AG20443 (cell line): ENCODE results near the gene PLEKHM3.

Experiments
- DNase-seq: peaks from one replicate; pipeline ENCODE4 v3.0.0; 2012; ENCODE audit warnings: low spot score, mixed read lengths

PLEKHM3 gene

DNA sequence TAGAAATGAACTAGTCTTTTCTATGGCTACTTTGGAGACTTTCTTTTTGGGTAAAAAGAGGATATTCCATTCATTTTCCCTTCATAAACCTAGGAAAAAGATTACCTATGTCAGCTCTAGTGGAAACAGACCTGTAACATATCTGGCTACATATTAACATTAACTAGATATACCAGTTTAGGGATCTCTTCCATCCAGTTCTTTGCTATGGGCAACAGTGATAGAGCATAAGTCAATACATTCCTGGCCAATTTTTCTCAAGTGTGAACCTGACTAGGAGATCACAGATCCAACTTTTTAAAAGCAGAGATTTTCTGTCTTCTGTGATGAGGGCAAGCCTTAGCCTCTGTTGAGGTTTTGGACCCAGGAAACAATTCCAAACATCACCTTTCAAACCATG, 34.5 kb downstream of the PLEKHM3 start:
- no peak for DNase-seq

- DNase-seq = no peak
Observed at GRCh38 chr2:207988975-207989374, 36.4 kb downstream of the PLEKHM3 start.

GRCh38 chr2:207987025-207987716, 38.2 kb downstream of the PLEKHM3 start:
- DNase-seq = no peak

GRCh38 chr2:207984765-207985480, 40.4 kb downstream of the PLEKHM3 start:
- DNase-seq = no peak

GRCh38 chr2:207983641-207984042, 41.7 kb downstream of the PLEKHM3 start:
- no peak for DNase-seq

- no peak for DNase-seq
Observed at GRCh38 chr2:207978177-207978948, 47.0 kb downstream of the PLEKHM3 start.

DNA sequence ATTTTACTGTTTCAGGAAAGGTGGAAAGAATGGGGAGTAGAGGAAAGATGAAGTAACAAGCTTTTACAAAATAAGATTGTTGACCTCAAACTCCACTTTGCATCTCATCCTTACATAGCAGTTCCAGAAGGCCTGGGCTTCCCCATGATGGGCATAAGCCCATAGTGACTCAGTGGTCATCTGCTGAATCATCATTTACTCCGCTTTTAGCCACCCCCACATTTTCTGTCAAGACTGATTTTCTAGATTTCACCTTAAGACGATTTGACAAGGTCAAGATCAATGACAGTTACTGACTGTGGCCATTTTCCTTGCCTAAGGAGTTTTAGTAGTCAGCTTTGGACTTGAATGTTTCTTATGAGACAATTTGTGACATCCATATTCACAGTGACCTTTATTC, 49.4 kb downstream of the PLEKHM3 start:
- no peak for DNase-seq

GRCh38 chr2:207974216-207974605, 51.1 kb downstream of the PLEKHM3 start:
- DNase-seq = no peak

- DNase-seq = no peak
Observed at GRCh38 chr2:207970826-207971180, 54.5 kb downstream of the PLEKHM3 start.

DNA sequence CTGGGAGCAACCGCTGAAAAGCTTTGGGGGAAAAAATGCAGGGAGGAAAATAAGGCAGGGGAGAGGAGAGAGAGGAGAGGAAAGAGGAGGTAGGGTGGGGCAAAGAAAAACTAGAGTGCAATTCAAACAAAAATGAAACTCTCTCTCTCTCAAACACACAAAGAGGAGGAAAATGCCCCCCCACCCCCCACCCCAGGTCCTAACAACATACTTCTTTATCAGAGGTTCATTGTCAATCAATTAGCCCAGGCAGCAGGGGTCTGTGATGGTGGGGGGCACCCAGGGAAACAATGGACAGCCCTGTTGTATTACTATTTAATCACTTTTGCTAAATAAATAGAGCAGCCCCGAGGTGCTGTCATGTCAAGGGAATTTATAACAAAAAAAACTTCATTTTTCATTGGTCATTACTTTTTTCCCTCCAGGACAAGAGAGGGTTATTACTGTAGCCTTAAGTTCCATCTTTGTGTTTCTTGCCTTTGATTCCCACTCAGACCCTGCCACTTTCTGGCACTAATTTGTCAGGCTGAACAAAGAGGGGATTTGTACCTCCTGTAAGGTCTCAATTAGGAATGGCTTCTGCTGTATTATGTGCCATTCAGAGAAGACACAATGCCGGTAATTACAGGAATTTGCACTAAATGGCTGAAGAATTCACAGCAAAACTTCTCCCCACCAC, 55.0 kb downstream of the PLEKHM3 start:
- DNase-seq = no peak

GRCh38 chr2:207969249-207969648, 56.1 kb downstream of the PLEKHM3 start:
- DNase-seq = no peak

DNA sequence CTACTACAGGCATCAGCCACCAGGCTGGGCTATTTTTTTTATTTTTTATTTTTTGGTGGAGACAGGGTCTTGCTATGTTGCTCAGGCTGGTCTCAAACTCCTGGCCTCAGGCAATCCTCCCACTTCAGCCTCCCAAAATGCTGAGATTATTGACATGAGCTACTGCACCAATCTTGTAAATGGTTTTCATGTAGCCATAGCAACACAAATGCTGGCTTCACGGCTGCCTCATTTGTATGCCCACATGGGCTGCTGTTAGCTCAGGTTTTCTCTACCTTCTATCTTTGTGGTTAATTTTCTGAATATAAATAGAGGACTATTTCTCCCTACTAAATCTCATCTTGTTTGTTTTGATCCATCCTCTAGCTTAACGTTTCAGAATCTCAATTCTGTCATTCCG, 58.2 kb downstream of the PLEKHM3 start:
- no peak for DNase-seq

DNA sequence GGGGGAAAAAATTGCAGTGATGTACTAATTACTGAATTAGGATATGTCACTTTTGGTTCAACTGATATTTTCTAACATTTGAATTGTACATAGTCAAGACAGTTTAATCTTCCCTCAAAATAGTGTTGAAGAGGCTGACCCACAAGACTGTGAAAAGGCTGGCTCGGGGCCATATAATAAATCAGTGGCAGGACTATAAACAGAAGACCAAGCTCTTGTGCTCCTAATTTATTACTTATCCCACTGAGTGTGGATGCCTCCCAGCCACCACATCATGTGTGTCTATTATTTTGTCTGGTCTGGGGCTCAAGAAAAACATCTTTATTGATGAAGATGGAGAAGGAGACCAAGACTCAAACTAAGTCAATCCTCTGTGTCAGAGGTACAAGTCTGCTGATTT, 64.4 kb downstream of the PLEKHM3 start:
- no peak for DNase-seq

GRCh38 chr2:207960090-207960489, 65.2 kb downstream of the PLEKHM3 start:
- no peak for DNase-seq

GRCh38 chr2:207956771-207957170, 68.6 kb downstream of the PLEKHM3 start:
- DNase-seq = no peak

GRCh38 chr2:207955456-207955855, 69.9 kb downstream of the PLEKHM3 start:
- no peak for DNase-seq

- DNase-seq = no peak
Observed at GRCh38 chr2:207953354-207953753, 72.0 kb downstream of the PLEKHM3 start.

DNA sequence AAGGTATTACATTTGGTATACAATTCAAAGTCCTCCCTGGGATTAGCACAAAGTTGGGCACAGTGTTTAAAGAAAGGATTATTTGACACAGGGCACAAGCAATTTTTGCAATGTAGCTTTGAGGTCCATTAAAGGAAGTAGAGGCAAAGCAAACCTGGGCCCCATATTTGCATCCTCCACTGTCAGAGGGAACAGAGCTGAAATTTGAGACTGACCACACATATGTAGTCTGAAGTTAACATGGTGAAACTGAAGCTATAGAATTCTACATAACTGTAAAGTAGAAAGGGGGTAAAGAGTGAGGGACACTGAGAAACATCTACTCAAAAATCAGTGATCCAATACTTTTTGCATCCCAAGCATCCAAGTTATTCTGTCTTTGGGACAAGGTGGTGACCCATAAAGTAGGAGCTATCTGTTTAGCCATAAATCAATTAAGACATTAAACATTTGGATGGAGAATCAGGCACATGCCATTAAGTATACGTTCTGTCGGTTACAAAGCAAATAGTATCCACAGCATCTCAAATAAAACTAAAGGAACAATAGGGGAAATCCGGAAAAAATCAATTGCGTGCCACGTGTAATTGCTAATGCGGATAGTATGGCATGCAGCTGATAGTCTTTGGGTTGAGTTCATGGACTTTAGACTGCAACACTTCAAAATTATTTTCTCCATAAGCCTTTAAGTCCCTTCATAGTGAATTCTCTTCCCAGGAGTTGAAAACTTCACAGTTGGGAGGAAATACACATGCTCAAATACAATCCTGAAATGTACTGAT, 72.6 kb downstream of the PLEKHM3 start:
- DNase-seq = no peak

GRCh38 chr2:207951734-207952470, 73.4 kb downstream of the PLEKHM3 start:
- DNase-seq = no peak

DNA sequence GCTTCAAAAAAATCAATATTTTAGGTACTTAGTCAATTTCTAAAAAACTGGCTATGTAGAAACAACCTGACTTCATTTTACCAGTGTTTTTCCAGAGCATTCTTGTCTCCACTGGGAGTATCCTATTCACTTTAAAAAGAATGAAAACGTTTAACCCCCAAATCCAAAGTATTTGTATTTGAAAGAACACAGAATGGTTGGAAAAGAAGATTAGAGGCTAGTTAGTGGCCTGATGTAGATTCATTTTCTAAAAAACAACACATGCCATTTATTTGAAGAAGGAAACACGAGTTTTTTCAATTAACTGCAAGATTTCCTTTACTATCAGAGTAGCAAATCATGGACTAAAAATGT, 74.6 kb downstream of the PLEKHM3 start:
- DNase-seq = no peak
